Endometrial microvascular endothelial cells (primary cell): ENCODE measurements around the gene SLC37A3. TPM values are rescaled to one million over a fixed set of nuclear protein-coding genes. Genes with fewer than 3 reads are reported as not detected.
"Not testable (repeated sequence)": the region's sequence is repeated elsewhere in the genome, so short reads cannot be mapped to it uniquely, and the experiment has no call there.

Source experiments
- in situ Hi-C: cut with HindIII; loops from 2 replicates; pipeline ENCODE4 v1.10.0; 2017; ENCODE audit warnings: low sequenced_read_pairs, low pct_unique_long_range_greater_than_20kb; ENCODE audit errors: inconsistent ontology term
- total RNA-seq: library from RNA; depleted of rRNA; stranded (reverse); fragments of >200 nt; gene quantifications from one replicate; pipeline ENCODE4 v1.2.3, GENCODE V29; 2015; ENCODE audit errors: inconsistent ontology term

SLC37A3 gene
- total RNA-seq, 1 donor from 2014 or later: 42.7 TPM

DNA sequence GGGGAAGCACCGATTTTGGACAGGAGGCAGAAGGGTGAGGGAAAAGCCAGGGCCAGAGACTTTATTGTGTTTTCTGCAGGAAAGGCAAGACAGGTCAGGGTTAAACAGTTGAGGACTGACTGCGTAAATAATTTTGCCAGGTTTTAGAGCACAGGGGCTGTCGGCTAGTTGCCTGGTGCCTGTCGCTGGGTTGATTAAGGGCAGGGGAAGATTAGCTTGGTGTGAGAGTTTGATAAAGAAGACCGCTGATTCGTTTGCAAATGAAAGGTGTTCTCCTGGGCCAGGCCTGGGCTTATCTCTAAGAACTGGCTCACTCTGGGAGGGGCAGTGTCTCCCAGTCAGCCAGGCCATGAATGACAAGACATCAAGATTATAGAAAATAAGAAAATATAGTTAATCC is 75.6 kb downstream of the SLC37A3 start:
- in situ Hi-C loops: no loop called here

DNA sequence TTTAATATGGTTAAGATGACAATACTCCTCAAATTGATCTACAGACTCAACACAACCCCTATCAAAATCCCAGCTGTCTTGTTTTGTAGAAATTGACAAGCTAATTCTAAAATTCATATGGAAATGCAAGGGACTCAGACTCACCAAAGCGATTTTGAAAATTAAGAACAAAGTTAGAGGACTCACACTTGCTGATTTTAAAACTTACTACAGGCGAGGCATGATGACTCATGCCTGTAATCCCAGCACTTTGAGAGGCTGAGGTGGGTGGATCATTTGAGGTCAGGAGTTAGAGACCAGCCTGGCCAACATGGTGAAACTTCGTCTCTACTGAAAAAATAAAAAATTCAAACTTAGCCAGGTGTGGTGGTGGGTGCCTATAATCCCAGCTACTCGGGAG is 78.3 kb downstream of the SLC37A3 start:
- in situ Hi-C loops: not testable (repeated sequence)

DNA sequence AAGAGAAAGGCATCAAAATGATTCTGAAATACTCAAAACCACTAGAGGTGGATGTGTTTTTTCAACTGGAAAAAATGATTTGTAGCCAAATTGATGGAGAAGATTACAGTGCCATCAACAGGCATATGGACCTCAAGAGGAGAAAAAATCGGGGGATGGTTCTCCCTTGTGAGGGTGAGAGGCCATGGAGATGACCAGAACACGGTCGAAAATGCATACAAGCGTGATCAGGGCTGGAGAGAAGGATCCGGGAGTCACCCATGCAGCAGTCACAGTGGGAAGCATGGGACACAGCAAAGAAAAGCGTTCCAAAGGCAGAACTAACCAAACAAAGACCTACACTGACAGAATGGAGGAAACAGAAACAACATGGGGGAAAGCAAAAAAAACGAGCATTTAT is 80.3 kb downstream of the SLC37A3 start:
- in situ Hi-C loops: no loop called here

- in situ Hi-C loops: no loop called here
Observed at GRCh38 chr7:140317597-140317996, 80.7 kb downstream of the SLC37A3 start.

DNA sequence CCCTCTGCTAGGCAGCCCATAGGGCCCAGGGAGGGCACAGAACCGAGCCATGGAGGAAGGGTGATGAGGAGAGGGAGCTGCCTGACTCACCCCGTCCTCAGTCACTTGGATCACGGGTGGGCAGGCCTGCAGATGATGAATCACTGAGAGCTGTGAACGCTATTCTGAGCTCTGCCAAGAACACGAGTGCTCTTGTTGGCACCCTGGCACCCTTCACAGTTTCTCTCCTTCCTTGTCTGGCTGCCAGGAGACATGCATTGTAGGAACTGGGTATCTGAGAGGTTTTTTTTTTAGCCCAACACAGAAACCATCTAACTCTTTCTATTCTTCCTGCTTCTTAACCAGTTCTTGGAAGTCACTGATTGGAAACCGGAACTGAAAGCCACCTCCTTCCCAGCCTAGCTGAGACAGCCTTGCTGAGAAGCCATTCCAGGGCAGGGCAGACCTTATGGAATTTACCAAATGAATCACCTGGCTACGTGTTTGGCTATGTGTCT is 82.1 kb downstream of the SLC37A3 start:
- in situ Hi-C loops: no loop called here

DNA sequence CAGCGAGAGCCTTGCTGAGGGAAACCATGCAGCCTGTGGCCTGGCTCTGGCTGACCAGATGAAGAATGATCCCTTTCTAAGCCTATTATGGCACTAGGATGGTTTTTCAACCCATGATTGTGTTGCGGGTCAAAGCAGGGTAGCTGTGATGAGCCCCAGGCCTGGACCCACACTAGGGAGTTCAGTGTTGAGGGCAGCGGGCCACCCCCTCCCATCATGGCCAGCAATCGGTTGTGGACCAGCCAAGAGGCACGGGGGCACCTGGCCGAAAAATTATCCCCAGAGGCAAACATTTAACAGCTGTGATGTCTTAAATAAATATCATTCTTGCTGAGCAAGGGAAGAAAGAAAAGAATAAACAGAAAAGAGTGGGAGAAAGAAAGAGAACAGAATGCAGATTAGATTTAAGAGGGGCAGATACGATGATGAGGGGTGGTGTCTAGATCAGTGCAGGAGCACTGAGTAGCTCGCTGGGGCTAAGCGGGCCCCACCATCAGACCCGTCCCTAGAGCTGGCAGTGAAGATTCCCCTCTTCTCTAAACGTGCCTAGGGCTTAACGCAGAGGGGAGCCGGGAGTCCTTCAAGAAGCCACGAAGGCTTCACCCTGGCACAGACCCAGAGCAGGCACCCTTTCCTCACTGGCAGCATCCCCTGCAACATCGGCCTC is 82.7 kb downstream of the SLC37A3 start:
- in situ Hi-C loops: no loop called here

DNA sequence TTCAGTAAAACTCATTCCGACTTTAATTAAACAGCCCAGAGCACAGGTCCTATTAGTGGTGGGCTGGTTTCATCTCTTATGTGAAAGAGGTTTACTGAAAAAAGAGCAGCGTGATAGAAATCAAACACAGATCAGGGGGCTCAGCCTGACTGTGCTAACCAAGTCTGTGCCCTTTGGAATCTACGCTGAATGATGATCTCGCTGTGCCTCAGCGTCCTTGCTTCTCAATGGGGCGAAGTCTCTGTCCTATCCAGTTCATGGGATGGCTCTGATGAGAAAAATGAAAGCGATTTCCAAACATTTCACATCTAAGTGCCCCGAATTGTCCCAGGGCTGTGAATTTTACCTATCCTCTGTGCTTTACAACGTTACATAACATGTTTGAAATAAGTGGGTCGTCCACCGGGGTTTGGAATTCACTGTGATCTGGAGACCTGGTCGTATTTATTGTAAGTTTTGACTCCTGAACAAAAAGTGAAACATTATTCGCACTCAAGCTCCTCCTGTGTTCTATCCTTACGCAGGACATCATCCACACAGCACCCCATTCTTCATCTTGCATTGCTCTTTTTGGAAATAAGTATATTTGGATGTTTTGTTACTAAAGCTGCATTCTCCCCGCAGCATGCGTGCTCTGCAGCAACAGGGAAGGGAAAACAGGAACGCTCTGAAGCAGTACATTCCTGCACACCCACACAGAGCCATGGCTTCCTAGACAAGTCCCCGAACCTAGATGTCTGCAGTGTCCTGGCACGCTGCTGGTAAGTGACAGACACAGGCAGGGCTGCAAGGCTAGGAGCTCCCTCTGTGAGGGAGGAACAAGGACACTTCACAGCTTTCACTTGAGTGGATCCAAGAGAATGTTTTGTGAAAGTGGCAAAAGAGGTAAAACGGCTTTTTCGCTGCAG is 83.5 kb downstream of the SLC37A3 start:
- in situ Hi-C loops: no loop called here

DNA sequence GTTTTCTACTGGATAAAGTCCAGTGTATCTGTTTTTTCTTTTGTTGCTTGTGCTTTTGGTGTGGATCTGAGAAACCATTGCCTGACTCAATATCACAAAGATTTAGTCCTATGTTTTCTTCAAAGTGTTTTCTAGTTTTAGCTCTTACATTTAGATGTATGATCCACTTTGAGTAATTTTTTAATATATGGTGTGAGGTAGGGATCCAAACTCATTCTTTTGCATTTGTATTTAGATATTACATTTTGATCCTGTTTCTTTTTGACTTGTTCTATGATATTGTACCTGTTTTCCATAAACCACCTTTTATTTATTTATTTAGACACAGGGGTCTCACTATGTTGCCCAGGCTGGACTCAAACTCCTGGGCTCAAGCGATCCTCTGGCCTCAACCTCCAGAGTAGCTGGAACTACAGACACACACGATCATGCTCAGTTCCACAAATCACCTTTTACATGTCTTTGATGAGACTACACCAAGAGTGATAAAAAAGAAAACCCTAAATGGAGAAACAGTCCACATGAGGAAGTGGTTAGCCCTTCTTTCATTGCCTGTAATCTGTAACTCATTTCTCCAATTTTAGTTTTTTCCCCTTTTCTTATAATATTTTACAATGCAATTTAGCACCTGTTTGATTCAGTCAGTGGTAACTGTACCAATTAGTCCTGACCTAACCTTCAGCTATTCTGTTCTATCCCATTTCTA is 86.0 kb downstream of the SLC37A3 start:
- in situ Hi-C loops: no loop called here

DNA sequence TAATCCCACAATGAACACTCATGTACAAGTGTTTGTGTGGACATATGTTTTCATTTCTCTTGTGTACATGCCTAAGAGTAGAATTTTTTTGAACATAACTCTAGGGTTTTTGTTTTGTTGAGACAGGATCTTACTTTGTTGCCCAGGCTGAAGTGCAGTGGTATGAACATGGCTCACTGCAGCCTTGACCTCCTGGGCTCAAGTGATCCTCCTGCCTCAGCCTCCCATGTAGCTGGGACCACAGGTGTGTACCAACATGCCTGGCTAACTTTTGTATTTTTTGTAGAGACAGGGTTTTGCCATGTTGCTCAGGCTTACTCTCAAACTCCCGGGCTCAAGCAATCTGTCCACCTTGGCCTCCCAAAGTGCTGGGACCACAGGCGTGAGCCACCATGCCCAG is 87.2 kb downstream of the SLC37A3 start:
- in situ Hi-C loops: not testable (repeated sequence)

DNA sequence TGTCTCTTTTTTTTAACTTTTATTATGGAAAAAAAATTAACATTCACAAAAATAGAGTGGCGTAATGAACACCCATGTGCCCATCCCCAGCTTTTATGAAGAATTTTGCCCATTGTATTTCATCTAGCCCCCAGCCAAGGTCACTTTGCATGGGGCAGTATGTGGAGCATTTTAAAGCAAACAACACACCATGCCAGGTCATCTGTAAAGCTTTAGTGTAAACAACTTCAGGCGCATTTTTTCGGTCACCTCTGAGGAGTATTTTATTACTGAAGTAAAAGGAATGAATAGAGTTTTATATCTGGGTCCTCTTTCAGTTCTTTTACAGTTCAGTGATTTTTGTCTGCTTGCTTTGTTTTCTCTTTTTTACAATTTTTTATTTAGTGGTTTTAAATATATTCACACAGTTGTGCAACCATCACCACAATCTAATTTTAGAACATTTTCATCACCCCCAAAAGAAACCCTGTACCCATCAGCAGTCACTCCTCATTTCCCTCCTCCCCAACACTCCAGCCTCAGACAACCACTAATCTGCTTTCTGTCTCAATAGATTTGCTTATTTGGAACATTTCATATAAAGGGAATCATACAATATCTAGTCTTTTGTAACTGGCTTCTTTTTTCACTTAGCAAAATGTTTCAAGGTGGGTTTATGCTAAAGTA is 87.9 kb downstream of the SLC37A3 start:
- in situ Hi-C loops: no loop called here

- in situ Hi-C loops: no loop called here
Observed at GRCh38 chr7:140308060-140308459, 90.3 kb downstream of the SLC37A3 start.

DNA sequence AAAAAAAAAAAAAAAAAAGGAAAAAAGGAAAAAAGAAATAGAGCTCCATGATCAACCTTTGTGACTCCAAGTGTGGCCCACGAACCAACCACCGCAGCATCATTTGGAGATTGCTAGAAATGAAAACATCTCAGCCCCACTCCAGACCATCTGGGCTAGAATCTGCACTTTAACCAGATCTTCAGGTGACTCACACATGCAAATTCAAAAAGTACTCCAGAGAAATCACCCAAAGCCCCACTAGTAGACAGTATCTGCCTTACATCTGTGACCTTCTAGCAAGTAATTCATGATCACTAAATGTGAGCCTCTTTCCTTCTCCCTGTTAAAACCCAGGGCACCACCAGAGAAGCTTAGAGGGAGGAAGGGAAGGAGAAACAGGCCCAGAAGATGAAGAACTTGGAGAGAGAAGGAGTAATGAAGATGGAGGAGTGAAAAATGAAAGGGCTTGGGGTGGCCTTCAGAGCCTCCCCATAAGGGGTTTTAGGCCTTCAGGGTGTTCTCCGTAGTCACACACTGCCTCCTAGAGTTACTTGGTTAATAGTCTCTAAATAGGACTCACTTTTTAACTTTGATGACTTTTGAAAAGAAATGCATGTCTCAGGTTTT is 94.0 kb downstream of the SLC37A3 start:
- in situ Hi-C loops: no loop called here

DNA sequence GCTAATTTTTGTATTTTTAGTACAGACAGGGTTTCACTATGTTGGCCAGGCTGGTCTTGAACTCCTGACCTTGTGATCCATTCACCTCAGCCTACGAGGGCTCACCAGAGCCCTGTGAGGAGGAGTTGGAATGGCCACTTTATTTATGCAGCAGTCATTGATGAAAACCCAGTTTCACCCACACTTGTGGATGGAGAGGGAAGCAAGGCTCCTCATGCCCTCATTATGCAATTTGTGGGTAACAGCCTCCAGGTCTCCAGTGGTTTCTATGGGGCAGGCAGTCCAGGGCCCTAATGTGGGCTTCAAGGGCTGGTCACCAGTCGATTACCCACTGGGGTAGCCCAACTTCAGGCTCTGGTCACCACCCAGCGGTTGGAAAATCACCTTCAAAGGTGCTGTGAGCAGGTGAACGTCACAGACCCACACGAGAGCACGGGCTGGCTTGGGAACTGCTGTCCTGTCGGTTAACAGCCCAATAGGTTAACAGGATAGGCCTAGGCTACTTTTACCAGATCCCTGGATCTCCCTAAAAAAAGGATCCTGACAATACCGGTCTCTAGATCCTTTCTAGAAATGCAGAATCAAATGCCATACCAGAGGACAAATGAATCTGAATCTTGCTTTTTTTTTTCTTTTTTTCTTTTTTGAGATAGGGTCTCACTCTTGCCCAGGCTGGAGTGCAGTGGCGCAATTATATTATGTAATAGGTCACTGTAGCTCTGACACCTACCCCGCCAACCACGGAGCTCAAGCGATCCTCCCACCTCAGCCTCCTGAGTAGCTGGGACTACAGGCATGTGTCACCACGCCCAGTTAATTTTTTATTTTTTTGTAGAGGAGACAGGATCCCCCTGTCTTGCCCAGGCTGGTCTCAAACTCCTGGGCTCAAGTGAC is 97.8 kb downstream of the SLC37A3 start:
- in situ Hi-C loops: no loop called here

DNA sequence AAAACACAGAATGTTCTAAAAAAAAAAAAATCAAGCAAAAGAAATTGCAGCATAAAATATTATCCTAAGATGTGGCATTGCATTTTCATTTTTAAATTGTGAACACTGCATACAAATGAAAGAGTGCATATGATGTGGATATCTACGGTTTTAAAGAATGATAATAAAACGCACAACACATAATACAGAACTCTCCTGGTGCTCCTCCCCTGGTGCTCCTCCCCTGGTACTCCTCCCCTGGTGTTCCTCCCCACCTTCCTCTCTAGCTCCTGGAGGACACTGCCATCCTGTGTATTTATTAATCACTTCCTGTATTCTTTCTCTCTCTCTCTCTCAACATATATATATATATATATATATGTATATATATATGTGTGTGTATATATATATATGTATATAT is 100.1 kb downstream of the SLC37A3 start:
- in situ Hi-C loops: no loop called here

GRCh38 chr7:140297192-140297591 is 101.1 kb downstream of the SLC37A3 start:
- in situ Hi-C loops: no loop called here

GRCh38 chr7:140295224-140295738 is 103.0 kb downstream of the SLC37A3 start:
- in situ Hi-C loops: no loop called here

DNA sequence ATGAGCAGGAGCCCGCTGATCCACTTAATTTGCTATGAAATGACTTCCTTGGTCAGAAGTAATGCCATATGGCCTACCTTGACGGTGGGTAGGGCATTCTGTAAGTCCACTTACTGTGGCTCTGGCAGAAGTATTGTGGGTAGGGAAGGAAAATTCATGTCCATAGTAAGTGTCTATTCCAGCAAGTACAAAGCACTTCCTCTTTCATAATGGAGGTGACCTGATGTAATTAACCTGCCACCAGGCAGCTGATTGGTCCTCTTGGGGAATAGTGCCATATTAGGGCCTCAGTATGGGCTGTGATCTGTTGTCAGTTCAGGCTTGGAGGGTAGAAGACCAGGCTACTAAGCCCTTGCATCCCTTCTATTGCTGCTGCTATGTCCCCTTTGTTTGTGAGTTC is 103.9 kb downstream of the SLC37A3 start:
- in situ Hi-C loops: no loop called here

- in situ Hi-C loops: no loop called here
Observed at GRCh38 chr7:140292438-140292837, 105.9 kb downstream of the SLC37A3 start.
